HG02678 (cell line): ENCODE results near the gene B3GNT4.
"Not testable (repeated sequence)": the region's sequence is repeated elsewhere in the genome, so short reads cannot be mapped to it uniquely, and the experiment has no call there.

Source experiments
- ATAC-seq: cut with Tn5 transposase; IDR thresholded peaks from one replicate; pipeline ENCODE4 v1.9.1; 2021; ENCODE audit warnings: mild to moderate bottlenecking, moderate library complexity; ENCODE audit not compliant: unreplicated experiment

B3GNT4 gene

GRCh38 chr12:122203301-122204166 is at the start of gene B3GNT4:
Gene B3GNT4, plus strand, starts transcription at chr12:122203709. Its CDS starts 910 bp downstream, at chr12:122204619.
- no peak for ATAC-seq

GRCh38 chr12:122155705-122156104 is 47.8 kb upstream of the B3GNT4 start:
- no peak for ATAC-seq

- ATAC-seq: no peak
Measured at GRCh38 chr12:122158700-122159285, 44.7 kb upstream of the B3GNT4 start.

GRCh38 chr12:122159882-122160281 is 43.6 kb upstream of the B3GNT4 start:
- no peak for ATAC-seq

DNA sequence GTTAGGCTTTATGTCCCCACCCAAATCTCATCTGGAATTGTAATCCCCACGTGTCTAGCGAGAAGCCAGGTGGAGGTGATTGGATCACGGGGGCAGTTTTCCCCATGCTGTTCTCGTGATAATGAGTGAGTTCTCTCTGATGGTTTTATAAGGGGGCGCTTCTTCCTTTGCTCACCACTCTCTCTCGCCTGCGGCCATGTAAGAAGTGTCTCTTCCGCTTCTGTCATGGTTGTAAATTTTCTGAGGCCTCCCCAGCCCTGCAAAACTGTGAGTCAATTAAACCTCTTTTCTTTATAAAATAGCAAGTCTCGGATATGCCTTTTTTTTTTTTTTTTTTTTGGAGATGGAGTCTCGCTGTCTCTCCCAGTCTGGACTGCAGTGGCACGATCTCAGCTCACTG is 42.7 kb upstream of the B3GNT4 start:
- no peak for ATAC-seq

GRCh38 chr12:122161682-122162081 is 41.8 kb upstream of the B3GNT4 start:
- no peak for ATAC-seq

GRCh38 chr12:122162976-122163375 is 40.5 kb upstream of the B3GNT4 start:
- ATAC-seq: no peak

GRCh38 chr12:122166422-122167349 is 36.8 kb upstream of the B3GNT4 start:
- no peak for ATAC-seq

DNA sequence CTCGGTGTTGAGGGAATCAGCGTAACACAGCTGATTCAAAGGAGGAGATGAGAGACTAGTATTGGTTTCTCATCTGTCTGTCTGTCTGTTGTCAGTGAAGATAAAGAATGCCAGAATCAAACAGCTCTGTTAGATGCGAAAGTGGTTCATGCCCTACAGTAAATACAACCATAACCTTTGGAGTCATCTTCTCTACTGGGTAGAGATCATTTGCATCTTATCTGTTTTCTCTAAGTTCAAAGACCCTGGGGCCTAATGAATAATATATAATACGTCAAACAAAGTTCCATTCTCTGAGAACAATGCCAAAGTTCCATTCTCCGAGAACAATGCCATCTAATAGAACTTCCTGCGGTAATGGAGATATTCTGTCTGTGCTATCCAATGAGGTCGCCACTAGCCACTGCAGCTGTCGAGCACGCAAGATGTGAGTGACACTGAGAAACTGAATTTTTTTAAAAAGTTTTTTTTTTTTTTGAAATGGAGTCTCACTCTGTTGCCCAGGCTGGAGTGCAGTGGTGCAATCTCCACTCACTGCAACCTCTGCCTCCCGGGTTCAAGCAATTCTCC is 36.1 kb upstream of the B3GNT4 start:
- no peak for ATAC-seq

- no peak for ATAC-seq
Measured at GRCh38 chr12:122168492-122168891, 35.0 kb upstream of the B3GNT4 start.

DNA sequence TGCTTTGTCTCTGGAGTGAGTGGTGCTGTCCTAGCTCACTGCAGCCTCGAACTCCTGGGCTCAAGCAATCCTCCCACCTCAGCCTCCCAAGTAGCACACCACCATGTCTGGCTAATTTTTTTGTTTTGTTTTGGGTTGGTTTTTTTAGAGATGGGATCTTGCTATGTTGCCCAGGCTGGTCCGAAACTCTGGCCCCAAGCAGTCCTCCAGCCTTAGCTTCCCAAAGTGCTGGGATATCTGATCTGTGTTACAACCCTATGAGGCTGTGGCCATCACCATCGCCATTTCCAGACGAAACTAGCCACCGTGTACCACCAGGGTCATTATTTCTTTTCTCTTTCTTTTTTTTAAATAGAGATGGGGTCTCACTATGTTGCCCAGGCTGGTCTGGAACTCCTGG is 32.1 kb upstream of the B3GNT4 start:
- ATAC-seq: no peak

DNA sequence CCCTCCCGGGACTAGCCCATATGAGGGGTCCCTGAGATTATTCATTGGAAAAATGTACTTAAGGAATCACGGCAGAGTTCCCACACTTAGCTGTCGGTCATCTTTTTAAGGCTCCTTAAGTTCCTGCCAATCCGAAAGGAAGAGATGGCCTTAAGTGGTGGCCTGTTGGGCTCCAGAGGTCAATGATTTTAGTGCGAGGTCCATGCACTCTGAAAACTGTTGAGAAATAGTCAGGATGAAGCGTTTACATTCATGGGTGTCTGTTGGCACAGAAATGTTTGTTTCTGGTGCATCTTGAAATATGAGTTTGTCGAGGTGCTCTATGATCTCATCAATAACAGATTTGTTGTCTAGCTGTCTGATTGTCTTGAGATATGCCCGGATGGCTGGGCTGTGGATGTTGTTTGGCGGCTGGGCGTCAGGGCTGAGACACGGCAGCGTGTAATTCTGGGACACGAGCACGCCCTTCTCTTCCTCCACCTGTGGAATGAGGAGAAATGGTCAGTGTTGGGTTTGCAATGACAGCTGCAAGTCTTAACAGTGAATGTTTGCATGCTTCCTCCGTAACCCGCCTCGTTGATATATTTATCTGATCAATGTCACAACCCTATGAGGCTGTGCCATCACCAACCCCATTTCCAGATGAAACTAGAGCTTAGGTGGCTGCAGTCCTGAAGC is 31.1 kb upstream of the B3GNT4 start:
- no peak for ATAC-seq

GRCh38 chr12:122174155-122174845 is 29.2 kb upstream of the B3GNT4 start, which contains the start of gene IL31:
Gene IL31, minus strand, starts transcription at chr12:122174221. Its CDS starts 49 bp downstream, at chr12:122174172.
- ATAC-seq: no peak

DNA sequence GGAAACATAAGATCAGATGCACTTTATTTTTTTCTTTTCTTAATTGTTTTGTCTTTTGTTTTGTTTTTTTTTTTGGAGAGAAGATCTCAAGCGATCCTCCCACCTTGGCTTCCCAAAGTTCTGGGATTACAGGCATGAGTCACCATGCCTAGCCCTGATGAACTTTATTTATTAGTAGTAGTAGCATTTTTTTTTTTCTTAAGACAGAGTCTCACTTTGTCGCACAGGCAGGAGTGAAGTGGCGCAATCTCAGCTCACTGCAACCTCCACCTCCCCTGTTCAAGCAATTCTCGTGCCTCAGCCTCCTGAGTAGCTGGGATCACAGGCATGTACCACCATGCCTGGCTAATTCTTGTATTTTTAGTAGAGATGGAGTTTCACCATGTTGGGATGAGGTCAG is 27.0 kb upstream of the B3GNT4 start:
- not testable (repeated sequence) for ATAC-seq

- ATAC-seq: no peak
Measured at GRCh38 chr12:122182887-122183587, 20.5 kb upstream of the B3GNT4 start, which contains the start of gene LRRC43. Gene LRRC43, plus strand, starts transcription at chr12:122183123. Its CDS starts 22 bp downstream, at chr12:122183145.

- ATAC-seq: no peak
Measured at GRCh38 chr12:122183588-122183940, 19.9 kb upstream of the B3GNT4 start.

DNA sequence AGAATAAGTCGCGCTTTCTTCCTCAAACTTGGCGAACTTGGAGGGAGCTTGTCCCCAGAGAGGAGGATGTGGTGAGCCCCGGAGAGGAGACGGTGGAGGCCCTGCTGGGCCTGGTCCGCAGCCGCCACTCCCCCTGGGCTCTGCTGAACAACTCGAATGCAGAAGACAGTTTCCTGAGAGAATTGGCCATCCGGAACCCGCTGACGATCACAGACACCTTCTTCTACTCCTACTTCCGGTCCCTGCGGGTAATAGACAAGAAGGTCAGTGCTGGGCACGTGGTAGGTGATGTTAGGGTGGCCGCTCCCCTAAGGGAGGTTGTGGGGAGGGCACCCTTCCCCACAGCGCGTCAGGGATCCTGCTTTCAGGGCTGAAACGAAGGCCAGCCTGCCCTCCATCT is 19.0 kb upstream of the B3GNT4 start:
- ATAC-seq: no peak

- ATAC-seq: no peak
Measured at GRCh38 chr12:122185079-122185478, 18.4 kb upstream of the B3GNT4 start.

DNA sequence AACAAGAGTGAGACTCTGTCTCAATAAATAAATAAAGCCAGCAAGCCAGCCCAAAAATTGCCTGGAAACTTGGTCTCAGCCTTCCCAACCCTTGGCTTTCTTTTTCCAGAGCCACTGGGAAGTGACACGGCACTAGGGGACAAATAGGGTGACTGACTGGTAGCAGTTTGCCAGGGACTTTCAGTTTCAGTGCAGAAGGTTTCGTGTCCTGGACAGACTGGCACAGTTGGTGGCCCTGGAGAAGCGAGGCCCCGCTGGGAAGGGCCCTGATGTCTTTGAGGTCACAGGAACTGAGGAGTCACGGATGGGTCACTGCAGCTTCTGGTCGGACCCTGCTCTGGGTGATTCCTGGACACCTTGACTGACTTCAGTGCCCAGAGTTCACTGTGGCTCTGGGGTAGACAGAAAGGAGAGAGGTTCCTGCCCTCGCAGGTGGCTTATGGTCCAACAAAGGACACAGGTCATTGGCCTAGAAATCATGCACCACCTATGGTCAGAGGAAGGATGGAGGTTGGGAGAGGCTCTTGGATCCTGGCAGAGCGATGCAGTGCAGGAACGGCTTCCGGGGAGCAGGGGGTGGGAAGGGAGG is 17.9 kb upstream of the B3GNT4 start:
- ATAC-seq: no peak
